OCI-LY7 (cell line): ENCODE results near the gene BOLA1.
"Not testable (repeated sequence)": the region's sequence is repeated elsewhere in the genome, so short reads cannot be mapped to it uniquely, and the experiment has no call there.

Experiments
- EZH2phosphoT487 ChIP-seq: fragments of 200-600 bp; sonication (generic); IDR thresholded peaks from 2 replicates; pipeline ENCODE4 v1.6.1; 2018; ENCODE audit warnings: low read depth, borderline replicate concordance, mild to moderate bottlenecking, mixed run types, antibody characterized with exemption, low read length, moderate library complexity, mixed read lengths
- TF ChIP-seq, protein P1 (sequence below): fragments of 200-600 bp; sonication (generic); conservative IDR thresholded peaks from 2 replicates; pipeline ENCODE4 v1.5.1; 2014; ENCODE audit warnings: mild to moderate bottlenecking, antibody characterized with exemption, low read length, moderate library complexity, mixed read lengths

GRCh38 chr1:149851585-149852213 lies 47.7 kb upstream of the BOLA1 start:
- TF ChIP-seq, protein P1, sequence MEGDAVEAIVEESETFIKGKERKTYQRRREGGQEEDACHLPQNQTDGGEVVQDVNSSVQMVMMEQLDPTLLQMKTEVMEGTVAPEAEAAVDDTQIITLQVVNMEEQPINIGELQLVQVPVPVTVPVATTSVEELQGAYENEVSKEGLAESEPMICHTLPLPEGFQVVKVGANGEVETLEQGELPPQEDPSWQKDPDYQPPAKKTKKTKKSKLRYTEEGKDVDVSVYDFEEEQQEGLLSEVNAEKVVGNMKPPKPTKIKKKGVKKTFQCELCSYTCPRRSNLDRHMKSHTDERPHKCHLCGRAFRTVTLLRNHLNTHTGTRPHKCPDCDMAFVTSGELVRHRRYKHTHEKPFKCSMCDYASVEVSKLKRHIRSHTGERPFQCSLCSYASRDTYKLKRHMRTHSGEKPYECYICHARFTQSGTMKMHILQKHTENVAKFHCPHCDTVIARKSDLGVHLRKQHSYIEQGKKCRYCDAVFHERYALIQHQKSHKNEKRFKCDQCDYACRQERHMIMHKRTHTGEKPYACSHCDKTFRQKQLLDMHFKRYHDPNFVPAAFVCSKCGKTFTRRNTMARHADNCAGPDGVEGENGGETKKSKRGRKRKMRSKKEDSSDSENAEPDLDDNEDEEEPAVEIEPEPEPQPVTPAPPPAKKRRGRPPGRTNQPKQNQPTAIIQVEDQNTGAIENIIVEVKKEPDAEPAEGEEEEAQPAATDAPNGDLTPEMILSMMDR: not testable (repeated sequence)
- TF ChIP-seq EZH2phosphoT487: not testable (repeated sequence)
